H1 (cell line): ENCODE data around the gene KCNQ1. TPM values are rescaled to one million over a fixed set of nuclear protein-coding genes. Genes with fewer than 3 reads are reported as not detected.

Source experiments
- CHD7 ChIP-seq: fragments of 300-600 bp; sonication (generic); IDR thresholded peaks from 2 replicates; pipeline ENCODE4 v1.7.1; 2012; ENCODE audit warnings: low read length, moderate library complexity, mild to moderate bottlenecking, inconsistent platforms; ENCODE audit not compliant: insufficient replicate concordance
- GABPA ChIP-seq: IDR thresholded peaks from 2 replicates; pipeline ENCODE4 v1.6.1; 2011; ENCODE audit warnings: mild to moderate bottlenecking, low read length, moderate library complexity, borderline replicate concordance; ENCODE audit not compliant: insufficient read depth
- SAP30 ChIP-seq: fragments of 300-600 bp; sonication (generic); IDR thresholded peaks from 2 replicates; pipeline ENCODE4 v1.7.1; 2012; ENCODE audit warnings: low read length, moderate library complexity, mild to moderate bottlenecking, inconsistent platforms; ENCODE audit not compliant: insufficient read depth, insufficient replicate concordance
- polyA plus RNA-seq, 7 experiments: library from polyadenylated mRNA; depleted of rRNA in 3 of 7; stranded (reverse) in 5 of 7; unstranded in 2 of 7; fragments of >200 nt in 5 of 7; fragments of 200-250 nt in 2 of 7; gene quantifications; 1 replicate in 5 of 7; 2 replicates in 1 of 7; 4 replicates in 1 of 7; pipeline versions ENCODE4 v1.2.1 to v1.2.3, GENCODE V29; 2011 to 2013; ENCODE audit warnings: missing spikeins in 2 of 7, mixed read lengths in 2 of 7
- total RNA-seq: library from RNA; stranded (reverse); fragmentation: NEBNext Ultra II Directional; extraction: Animal tissue kit (Norgen Biotek cat#: 25700); gene quantifications from 2 replicates; pipeline ENCODE4 v1.2.1, GENCODE V29; 2021

Gene KCNQ1
- total and polyA plus RNA-seq, 2 of the 8 experiments (the other 6 are each of a cell fraction or from before 2014, with no cell fraction given) = 1.9 to 2.0 TPM

DNA sequence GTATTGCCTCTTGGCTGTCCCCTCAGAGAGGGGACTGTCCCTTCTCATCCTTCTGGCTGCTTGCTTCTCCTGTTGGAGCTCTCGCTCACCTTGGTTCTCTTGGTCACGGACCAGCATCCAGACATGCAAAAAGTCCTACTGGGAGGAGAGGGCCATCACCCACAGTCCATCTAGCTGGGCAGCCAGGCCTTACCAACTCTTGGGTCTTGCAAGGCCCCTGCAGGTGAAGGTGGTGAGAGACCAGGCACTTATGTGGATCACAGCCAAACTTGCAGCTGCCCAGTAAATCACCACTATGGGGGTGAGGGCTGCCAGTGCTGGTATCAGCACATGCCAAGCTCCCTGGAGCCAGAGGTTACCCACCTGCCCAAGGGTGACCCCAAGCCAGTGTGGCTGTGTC is 218.7 kb downstream of the KCNQ1 start (continued):
- TF ChIP-seq GABPA = no peak
- TF ChIP-seq SAP30 = no peak
- no peak for TF ChIP-seq CHD7
